CD4-positive, alpha-beta T cell treated with Interleukin-10 for 1 hour (primary cell): ENCODE data around the gene LMO1.

Experiments
- DNase-seq: peaks from one replicate; pipeline ENCODE4 v3.0.0-alpha.2; 2020

The LMO1 gene

GRCh38 chr11:8263109-8263768, 439 bp downstream of the LMO1 start:
- DNase-seq, result no peak

DNA sequence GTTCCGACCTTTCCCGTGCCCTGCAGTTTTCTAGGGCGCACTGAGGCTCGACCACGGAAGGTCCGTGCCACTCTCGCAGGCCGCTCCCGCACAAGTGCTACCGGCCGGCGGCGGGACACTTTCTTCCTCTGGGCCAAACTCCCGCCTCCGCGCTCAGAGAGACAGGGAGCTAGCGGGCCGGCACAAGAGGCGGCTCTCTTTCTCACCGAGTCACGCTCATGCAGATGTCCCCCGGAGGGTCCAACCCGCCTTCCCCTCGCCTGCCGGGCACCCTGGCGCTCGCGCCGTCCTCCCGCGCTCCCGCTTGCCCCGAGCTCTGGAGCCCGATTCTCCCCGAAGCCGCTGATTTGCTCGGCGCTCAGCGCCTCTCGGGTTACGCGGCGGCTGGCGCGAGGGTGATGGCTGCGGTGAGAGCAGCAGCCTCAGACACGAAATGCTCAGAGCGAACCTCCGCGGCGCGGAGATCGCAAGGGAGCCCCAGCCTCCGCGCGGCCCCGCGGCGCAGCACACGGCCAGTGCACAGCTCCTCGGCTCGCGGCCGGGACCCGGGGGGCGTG, 1.0 kb downstream of the LMO1 start:
- DNase-seq, result no peak

DNA sequence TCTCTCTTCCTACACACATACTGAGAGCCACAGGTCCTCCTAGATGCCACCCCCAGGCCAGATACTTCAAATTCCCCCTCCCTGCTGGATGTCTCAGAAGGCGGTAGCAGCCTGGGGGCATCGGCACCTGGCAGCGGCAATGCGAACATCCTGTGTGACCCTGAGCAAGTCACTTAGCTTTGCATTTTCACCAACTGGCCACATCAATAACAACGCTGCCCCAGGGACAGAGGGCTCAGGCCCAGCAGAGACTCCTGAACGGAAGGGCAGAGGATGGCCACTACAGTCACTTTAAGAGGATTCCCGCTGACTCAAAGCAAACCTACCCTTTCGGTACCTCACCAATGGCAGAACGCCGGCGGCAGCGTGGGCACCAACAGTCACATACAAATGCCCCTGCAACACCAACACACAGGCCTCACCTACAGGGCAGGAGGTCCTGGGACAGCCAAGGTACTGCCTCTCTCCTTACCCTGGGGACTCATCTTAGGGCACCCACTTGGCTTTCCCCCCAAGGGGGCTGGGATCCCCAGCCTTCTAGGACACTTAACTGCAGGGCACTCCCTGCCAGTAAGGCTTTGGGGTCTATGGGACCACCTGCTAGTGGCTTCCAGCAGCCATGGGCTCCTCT, 1.6 kb downstream of the LMO1 start:
- DNase-seq, result no peak

GRCh38 chr11:8261291-8261690, 2.4 kb downstream of the LMO1 start:
- no peak for DNase-seq

DNA sequence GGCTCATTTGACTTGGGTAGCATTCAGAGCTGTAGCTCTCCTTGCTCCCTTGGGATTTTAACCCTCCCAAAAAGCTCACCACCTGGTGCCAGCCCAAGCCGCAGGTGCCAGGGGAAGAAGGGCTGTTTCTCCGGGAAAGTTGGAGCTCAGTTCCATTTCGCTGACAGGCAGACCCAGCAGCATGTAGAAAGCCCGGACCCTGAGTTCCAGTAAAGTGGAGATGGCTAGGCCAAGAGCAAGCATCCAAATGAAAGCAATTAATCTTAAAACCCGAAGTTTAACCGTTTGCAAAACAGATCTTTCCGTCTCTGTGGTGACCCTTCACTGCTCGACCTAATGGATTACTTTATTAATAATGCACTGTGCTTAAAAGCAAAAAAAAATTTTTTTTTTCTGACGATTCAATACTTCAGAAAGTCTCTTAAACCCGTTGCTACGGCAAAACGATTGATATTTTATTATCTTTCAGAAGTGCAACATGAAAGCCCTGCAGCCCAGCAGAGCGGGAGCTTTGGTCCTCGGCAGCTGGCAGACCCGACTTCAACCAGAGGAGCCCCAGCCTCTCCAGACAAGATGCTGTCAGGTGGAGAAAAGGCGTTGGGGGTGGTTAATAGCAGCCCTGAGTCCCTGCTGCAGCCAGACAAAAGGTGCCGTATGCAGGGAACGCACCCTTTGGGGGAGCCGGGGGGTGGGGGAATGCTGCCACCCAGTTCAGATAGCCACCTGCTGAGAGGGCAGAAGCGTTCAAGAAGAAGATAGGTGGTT, 3.3 kb downstream of the LMO1 start:
- no peak for DNase-seq

- DNase-seq, result no peak
Measured at GRCh38 chr11:8259306-8259959, 4.2 kb downstream of the LMO1 start.

DNA sequence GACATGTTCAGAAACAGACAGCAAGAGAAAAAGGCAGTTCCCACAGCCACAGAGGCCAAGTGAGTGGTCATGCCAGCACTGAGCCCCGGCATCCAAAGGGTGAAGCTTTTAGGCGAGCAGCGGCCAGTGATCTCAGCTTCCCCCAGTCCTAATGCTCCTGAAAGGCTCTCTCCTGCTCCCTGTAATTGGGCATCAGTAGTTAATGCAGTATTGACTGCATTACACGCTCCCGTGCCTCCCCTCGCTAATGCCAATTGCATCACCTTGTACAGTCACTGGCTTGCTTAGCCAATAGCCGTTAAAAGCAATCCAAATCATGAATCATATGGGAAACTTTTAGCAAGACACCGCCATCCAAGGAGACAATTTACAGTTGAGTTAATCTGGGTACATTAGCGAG, 4.9 kb downstream of the LMO1 start:
- no peak for DNase-seq

- no peak for DNase-seq
Measured at GRCh38 chr11:8258289-8258688, 5.4 kb downstream of the LMO1 start.

DNA sequence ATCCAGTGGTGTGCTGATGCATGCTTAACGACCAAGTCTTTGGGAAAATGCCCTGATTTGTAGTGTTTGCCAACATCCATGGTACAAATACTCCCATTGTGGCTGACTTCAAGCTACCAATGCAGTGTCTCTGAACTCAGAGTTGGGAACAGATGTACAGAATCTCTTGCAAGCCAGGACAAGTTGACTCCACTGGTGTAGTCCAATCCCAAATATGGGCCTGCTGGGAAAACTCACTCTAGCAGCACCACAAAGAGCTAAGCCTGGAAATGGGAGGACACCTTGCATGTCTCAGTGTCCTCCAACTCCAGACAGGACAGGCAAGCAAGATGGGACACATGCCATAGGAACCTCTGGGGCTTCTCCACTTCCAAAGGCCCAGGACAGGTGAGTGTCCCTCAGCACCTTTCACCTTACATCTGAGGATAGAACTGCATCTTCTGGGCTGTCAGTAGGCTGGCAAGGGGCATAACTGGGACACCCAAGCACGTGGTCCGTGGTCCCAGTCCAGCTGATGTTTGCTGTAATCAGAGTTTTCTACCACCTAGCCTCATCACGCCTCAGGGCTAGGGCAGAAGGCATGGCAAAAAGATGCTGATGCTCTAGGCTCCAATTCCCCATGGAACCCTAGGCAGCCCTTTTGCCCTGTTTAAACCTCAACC, 6.5 kb downstream of the LMO1 start:
- DNase-seq, result no peak

DNA sequence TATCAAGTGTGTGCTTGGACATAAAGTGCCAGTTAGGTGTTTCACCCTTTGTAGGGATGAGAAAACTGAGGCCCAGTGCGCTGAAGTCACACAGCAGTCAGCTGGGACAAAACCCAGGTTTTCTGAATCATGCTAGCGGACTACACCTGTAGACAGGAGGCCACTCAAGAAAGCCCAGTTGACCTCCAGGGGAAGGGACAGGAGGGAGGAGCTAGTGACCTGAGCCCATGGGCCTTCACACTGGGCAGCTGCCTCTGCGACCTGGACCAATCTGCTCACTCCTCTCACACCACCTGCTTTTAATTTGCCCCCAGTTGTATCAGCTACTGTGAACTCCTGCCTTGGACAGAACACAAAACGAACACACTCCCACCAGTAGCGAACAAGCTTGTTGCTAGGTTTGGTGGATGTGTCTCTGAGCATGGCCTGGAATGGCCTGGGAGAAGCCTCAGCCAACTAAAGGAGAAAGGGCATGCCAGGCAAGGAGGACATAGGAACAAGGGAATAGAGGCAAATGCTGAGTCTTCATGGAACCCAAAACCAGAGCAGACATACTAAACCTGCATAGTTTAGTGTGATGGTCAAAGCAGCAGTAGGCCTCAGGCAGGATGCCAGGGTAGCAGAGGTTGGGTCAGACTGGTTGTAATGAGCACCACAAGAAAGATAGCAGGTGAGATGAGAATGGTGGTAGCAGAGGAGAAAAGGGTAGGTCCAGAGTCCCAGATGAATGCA, 7.2 kb downstream of the LMO1 start:
- DNase-seq, result no peak

GRCh38 chr11:8253566-8253965, 10.1 kb downstream of the LMO1 start:
- DNase-seq, result no peak

- no peak for DNase-seq
Measured at GRCh38 chr11:8252946-8253345, 10.7 kb downstream of the LMO1 start.

GRCh38 chr11:8252388-8252787, 11.3 kb downstream of the LMO1 start:
- DNase-seq, result no peak

- no peak for DNase-seq
Measured at GRCh38 chr11:8251616-8252295, 11.9 kb downstream of the LMO1 start.

DNA sequence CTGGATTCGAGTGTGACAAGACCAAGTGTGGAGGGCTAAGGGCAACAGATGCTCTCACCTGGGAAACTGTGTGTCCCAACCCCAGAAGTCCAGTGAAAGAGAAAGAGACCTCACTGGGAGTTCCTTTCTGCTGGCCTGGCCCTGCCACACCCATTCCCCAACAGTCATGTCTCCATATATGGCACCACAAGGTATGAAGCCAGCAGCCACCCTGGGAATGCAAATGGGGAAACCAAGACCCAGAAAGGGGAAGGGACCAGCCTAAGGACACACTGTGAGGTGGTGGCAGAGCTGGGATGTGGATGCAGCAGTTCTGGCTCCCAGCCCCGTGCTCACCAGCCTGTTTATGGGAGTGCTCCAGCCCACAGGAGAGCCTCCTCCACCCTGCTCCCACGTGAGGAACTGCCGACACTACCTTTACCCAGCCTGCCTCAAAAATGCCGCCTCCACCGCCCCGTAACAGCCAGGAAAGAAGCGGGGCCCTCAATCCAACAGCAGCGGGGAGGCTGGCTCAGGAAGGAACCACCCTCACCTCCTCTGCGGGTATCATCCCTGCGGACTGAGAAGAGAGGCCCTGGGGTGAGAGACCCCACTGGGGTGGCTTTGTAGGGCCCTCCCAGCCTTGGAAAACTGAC, 12.6 kb downstream of the LMO1 start:
- no peak for DNase-seq

- DNase-seq, result no peak
Measured at GRCh38 chr11:8250434-8250833, 13.2 kb downstream of the LMO1 start.

DNA sequence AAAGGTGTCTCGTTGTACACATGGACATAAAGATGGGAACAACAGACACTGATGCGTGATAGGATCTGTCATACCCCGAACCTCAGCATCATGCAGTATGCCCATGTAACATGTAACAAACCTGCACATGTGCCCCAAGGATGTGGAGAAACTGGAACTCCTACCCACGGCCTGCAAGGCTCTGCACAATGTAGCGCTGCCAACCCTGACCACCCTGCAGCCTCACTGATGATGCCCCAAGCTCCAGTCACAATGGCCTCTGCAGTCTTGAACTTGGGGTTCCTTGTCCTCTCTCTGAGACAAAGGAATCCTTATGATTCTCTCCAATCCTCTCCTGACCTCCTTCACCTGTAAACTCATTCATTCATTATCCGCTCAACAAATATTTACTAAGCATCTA, 14.2 kb downstream of the LMO1 start:
- no peak for DNase-seq

DNA sequence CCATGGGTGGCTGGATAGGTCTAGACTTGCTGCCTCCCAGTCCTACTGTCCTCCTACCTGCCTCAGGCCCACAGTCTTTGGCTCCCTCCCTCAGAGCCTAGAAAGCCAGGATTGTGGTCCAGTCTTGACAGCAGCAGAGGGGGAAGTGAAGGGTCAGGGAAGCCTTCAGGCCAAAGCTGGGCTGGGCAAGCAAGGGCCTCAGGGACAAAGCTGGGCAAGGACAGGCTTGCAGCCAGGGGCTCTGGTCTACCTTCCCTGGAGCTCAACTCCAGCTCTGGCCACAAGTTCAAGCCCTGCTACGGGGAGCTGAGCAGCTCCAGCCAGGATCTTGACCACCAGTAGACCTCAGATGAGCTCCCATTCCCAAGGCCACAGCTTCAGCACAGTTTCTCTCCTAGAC, 14.9 kb downstream of the LMO1 start:
- no peak for DNase-seq

- DNase-seq, result no peak
Measured at GRCh38 chr11:8247312-8247711, 16.4 kb downstream of the LMO1 start.

GRCh38 chr11:8243458-8243857, 20.2 kb downstream of the LMO1 start:
- DNase-seq, result no peak
